ENCODE data around the gene OCIAD1. TPM values are rescaled to one million over a fixed set of nuclear protein-coding genes. Genes with fewer than 3 reads are reported as not detected.

OCIAD1 gene
- total and polyA plus RNA-seq, 2 of the 13 experiments (the other 11 are each of a cell fraction or from before 2014, with no cell fraction given), result 67.3 to 74.9 TPM

- no peaks in the 10 kb centered on the region for H4K20me1 ChIP-seq (ENCODE audit: insufficient read depth, low read length)
- TF ChIP-seq DRAP1 (CRISPR knock-in tag; IDR thresholded peaks at IDR 0.05) (no peak), ZMAT5 (CRISPR knock-in tag; IDR thresholded peaks at IDR 0.05; ENCODE audit: borderline replicate concordance, low read depth) (no peak), TGIF2 (CRISPR knock-in tag; IDR thresholded peaks at IDR 0.05) (no peak), NFE2L1 (CRISPR knock-in tag; IDR thresholded peaks at IDR 0.05; ENCODE audit: borderline replicate concordance) (no peak), SPEN (CRISPR knock-in tag; IDR thresholded peaks at IDR 0.05; ENCODE audit: low read depth) (no peak), CHCHD3 (CRISPR knock-in tag; IDR thresholded peaks at IDR 0.05) (no peak), AGO1 (IDR thresholded peaks at IDR 0.05; ENCODE audit: low read depth, low read length, poor library complexity, severe bottlenecking) (no peak)
- no peaks in the 10 kb centered on the region for H3K36me3 ChIP-seq (replicated peaks in 1 of 2; ENCODE audit: control insufficient read depth in 1 of 2, insufficient read depth in 2 of 2, low read length in 2 of 2)
- BruUV-seq (replicated peaks), result no TSS peak
- WGBS (ENCODE audit: low lambda C conversion rate), result 81% methylated on average over 1 of the region's 1 CpG
- ChIA-PET CTCF (ENCODE audit: low intra/inter-chr PET ratio, low total read pairs) (no interaction called here), POLR2A (no interaction called here)
- FAIRE-seq, result no peak
- intact Hi-C loops (cut with micrococcal nuclease; ENCODE audit: unreplicated experiment), result loop anchor here (10.0 kb wide), 1 partner anchor 442 kb away; the partner anchor contains the start of gene SLAIN2
- H3K27me3 ChIP-seq (ENCODE audit: control insufficient read depth in 1 of 2, insufficient read depth in 2 of 2, low read length in 2 of 2), result no peaks in the 10 kb centered on the region
- H3K4me1 ChIP-seq (ENCODE audit: insufficient read depth, low read length), result peaks cover 13% of the 10 kb centered on the region
- no peak for ATAC-seq
- no peak overlapping the region for H3K4me3 ChIP-seq (replicated peaks in 1 of 3; ENCODE audit: insufficient read depth in 1 of 3, low read depth in 2 of 3, low read length in 3 of 3)
- in situ Hi-C loops (cut with HindIII; ENCODE audit: extremely low pct_ligation_motif_present, low pct_unique_long_range_greater_than_20kb), result loop anchor here (25.0 kb wide), 1 partner anchor 200 kb away; no protein-coding TSS in a partner anchor
- no peaks in the 10 kb centered on the region for H3K9me3 ChIP-seq (ENCODE audit: low read length)
- H3K27ac ChIP-seq (ENCODE audit: extremely low read length, insufficient read depth, low read length), result no peak overlapping the region
- H3K4me2 ChIP-seq (ENCODE audit: low read depth, low read length), result no peak overlapping the region
- DNase-seq (ENCODE audit: low spot score), result no peak
- H3K9ac ChIP-seq (ENCODE audit: insufficient read depth, low read depth, low read length), result no peak overlapping the region
- no peaks in the 10 kb centered on the region for H3K79me2 ChIP-seq (ENCODE audit: insufficient read depth, low read length)
- no peak overlapping the region for H2AFZ ChIP-seq (ENCODE audit: low read length)
These were observed 43.8 kb upstream of the OCIAD1 start for GRCh38 chr4:48787056-48787455.

GRCh38 chr4:48790561-48790960 lies 40.3 kb upstream of the OCIAD1 start:
- Histone ChIP-seq H3K9ac (ENCODE audit: insufficient read depth, low read depth, low read length) (no peak overlapping the region), H3K4me1 (ENCODE audit: insufficient read depth, low read length) (peaks cover under 1% of the 10 kb centered on the region; the same call in 1 of the 2 replicates), H3K27ac (ENCODE audit: extremely low read length, insufficient read depth, low read length) (no peak overlapping the region), H3K4me2 (ENCODE audit: low read depth, low read length) (no peak overlapping the region), H3K9me3 (ENCODE audit: low read length) (no peaks in the 10 kb centered on the region), H4K20me1 (ENCODE audit: insufficient read depth, low read length) (no peaks in the 10 kb centered on the region), H2AFZ (ENCODE audit: low read length) (no peak overlapping the region), H3K4me3 (replicated peaks in 1 of 3; ENCODE audit: insufficient read depth in 1 of 3, low read depth in 2 of 3, low read length in 3 of 3) (no peak overlapping the region), H3K79me2 (ENCODE audit: insufficient read depth, low read length) (no peaks in the 10 kb centered on the region), H3K27me3 (ENCODE audit: control insufficient read depth in 1 of 2, insufficient read depth in 2 of 2, low read length in 2 of 2) (no peaks in the 10 kb centered on the region; a peak in 2 of 5 replicates), H3K36me3 (replicated peaks in 1 of 2; ENCODE audit: control insufficient read depth in 1 of 2, insufficient read depth in 2 of 2, low read length in 2 of 2) (no peaks in the 10 kb centered on the region)
- FAIRE-seq (no peak), ATAC-seq (no peak), DNase-seq (ENCODE audit: low spot score) (no peak)
- BruUV-seq (replicated peaks), result no TSS peak
- in situ Hi-C loops (cut with HindIII; ENCODE audit: extremely low pct_ligation_motif_present, low pct_unique_long_range_greater_than_20kb), result loop anchor here (25.0 kb wide), 1 partner anchor 203 kb away; no protein-coding TSS in a partner anchor
- CTCF ChIA-PET (ENCODE audit: low intra/inter-chr PET ratio, low total read pairs), result no interaction called here
- POLR2A ChIA-PET, result no interaction called here
- intact Hi-C loops (cut with micrococcal nuclease; ENCODE audit: unreplicated experiment), result no loop called here
- TF ChIP-seq ZSCAN31 (CRISPR knock-in tag; IDR thresholded peaks at IDR 0.05; ENCODE audit: low read depth), result no peak
- no peak for TF ChIP-seq SOX13 (IDR thresholded peaks at IDR 0.05)
- TF ChIP-seq SOX13 (CRISPR knock-in tag; conservative IDR thresholded peaks at IDR 0.05 in 1 of 2, IDR thresholded peaks at IDR 0.05 in 1 of 2), result no peak
- no peak for TF ChIP-seq ZNF136 (CRISPR knock-in tag; IDR thresholded peaks at IDR 0.05; ENCODE audit: low read depth)
- no peak for TF ChIP-seq EED (CRISPR knock-in tag; IDR thresholded peaks at IDR 0.05)
- TF ChIP-seq RELA (CRISPR knock-in tag; IDR thresholded peaks at IDR 0.05), result no peak
- no peak for TF ChIP-seq ZNF20 (CRISPR knock-in tag; IDR thresholded peaks at IDR 0.05)
- TF ChIP-seq ZMAT5 (CRISPR knock-in tag; IDR thresholded peaks at IDR 0.05; ENCODE audit: borderline replicate concordance, low read depth), result no peak
- no peak for TF ChIP-seq KDM1A (CRISPR knock-in tag; IDR thresholded peaks at IDR 0.05)
- no peak for TF ChIP-seq ZNF619 (CRISPR knock-in tag; IDR thresholded peaks at IDR 0.05)
- TF ChIP-seq ZNF503 (CRISPR knock-in tag; IDR thresholded peaks at IDR 0.05), result no peak
- TF ChIP-seq ZFP37 (CRISPR knock-in tag; IDR thresholded peaks at IDR 0.05; ENCODE audit: borderline replicate concordance), result no peak
